Limb (tissue), 2 donors: ENCODE data around the gene TSTD1.
A peak's percentile ranks its signal among the peaks of the same experiment; 100 is the strongest.

ENCODE experiments used
- DNase-seq, 2 donors: peaks; one replicate each; pipeline ENCODE4 v3.0.0-alpha.2; 2016; ENCODE audit errors: extremely low spot score in 2 of 2

TSTD1 gene, protein sequence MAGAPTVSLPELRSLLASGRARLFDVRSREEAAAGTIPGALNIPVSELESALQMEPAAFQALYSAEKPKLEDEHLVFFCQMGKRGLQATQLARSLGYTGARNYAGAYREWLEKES

DNA sequence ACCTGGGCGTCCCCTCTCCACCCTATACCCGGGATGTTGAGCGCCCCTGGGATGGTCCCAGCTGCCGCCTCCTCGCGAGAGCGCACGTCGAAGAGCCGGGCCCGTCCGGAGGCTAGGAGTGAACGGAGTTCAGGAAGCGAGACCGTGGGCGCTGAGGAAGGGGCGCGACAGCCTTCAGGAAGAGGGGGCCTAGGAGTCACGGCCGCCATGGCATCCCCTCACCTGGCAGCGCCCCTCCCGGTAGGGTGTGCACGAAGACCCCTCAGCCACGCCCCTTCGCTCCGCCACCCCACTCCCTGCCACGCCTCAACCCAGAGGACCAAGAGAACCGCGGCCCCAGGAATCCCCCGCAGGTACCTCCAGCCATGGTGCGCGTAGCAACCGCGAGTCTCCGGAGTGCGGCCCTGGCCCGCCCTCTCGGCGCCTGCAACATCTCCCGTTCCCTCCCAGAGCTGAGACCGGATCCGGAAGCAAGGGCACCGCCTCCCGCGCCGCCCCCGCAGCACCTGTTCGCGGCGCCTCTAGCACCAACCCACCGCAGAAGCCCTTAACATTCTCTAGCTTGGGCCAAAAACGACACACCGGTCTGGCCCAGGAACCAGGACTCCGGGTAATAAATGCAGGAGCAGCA lies at the start of gene TSTD1:
Gene TSTD1 (minus strand): TSS at position 442 of the 631 bp plus-strand sequence. CDS start 75 bp downstream, at position 367.
- DNase-seq: peak; percentile 21 to 71

DNA sequence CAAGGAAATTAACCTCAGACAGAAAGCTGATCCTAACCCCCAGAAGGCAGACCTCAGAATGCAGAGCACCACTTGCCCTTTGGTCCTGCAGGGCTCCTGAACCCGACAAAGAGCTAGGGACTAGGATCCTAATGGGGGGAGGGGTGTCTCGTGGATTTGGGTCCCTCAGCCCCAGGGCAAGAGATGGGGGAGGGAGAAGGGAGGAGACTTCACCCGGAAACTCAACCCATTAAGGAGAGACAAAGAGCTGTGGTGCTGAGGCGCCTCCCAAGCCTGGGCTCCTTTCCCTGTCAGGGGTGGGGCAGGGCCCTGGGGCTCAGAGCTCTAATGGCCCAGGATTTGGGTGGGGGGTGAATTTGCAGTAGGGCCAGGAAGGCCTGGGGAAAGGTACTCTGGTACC lies 47.7 kb upstream of the TSTD1 start:
- no peak for DNase-seq

DNA sequence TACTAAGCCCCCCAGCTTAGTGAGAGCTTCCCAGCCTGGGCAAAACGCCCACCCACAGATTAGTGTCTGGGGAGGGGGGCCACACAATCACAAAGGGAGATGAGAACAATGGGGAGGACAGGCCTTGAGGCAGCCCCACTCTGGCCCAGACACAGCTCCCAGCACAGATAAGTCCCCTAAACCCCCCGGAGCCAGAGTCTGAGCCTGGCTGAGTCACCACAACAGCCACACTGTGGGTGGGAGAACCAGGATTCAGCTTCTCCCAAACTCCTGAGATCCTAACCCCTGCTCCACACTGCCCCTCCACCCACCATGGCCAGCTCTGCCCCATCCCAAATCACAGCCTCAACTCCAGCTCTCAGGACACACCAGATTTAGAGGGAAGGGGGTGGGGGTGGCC lies 46.4 kb upstream of the TSTD1 start:
- no peak for DNase-seq

DNA sequence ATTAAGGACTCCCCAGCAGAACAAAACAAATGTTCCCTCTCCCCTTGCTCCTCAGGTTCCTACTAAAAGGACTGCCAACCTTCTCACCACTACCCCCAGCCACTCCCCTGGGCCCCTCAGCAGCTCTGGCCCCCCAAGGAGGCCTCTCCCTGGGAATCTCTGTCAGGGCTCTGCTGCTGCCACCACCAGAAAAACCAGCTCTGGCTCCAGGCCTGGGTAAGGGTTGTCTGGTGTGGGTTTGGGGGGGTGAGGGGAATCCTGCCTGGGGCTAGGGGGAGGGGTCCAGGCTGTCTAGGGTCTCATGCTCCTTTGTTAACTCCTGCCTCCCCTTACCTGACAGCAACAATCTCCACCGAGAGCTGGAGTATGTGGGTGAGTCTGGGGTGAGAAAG lies 45.8 kb upstream of the TSTD1 start:
- no peak for DNase-seq

GRCh38 chr1:161083748-161084596 lies 45.2 kb upstream of the TSTD1 start:
- no peak for DNase-seq

GRCh38 chr1:161082996-161083747 lies 44.4 kb upstream of the TSTD1 start:
- DNase-seq: peak in 1 of 2 donors; percentile 33

- no peak for DNase-seq
These were observed 43.7 kb upstream of the TSTD1 start for GRCh38 chr1:161082483-161082882.

GRCh38 chr1:161081519-161081918 lies 42.8 kb upstream of the TSTD1 start:
- no peak for DNase-seq

GRCh38 chr1:161080441-161081405 lies 42.0 kb upstream of the TSTD1 start:
- DNase-seq: no peak

DNA sequence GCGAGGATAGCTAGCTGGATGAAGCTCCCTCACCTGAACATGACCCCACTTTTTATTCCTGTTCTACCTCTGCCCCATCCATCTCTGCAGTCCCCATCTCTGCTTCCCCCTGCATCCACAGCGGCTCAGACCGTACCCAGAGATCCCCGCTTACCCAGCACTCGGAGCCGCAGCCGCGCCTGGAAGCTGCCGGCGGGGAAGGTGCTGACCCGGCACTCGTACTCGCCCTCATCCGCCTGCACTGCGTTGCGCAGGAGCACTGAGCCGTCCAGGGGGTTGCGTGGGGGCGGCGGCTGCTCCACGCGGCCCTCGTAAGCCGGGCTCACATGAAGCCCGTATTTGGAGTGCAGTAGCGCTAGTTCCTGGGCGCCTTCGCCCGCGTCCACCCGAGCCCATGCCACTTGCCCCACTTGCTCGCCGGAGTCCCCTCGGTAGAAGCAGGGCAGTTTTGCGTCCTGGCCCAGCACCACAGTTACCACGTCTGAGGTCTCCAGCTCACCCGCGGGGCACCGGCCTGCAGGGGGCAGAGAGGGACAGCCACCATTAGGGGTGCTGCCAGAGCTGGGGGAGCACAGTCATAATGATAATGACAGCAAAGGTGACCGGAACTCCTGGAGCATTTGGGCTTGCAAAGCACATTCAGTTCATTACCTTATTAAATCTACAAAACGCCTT lies 40.8 kb upstream of the TSTD1 start:
- no peak for DNase-seq

DNA sequence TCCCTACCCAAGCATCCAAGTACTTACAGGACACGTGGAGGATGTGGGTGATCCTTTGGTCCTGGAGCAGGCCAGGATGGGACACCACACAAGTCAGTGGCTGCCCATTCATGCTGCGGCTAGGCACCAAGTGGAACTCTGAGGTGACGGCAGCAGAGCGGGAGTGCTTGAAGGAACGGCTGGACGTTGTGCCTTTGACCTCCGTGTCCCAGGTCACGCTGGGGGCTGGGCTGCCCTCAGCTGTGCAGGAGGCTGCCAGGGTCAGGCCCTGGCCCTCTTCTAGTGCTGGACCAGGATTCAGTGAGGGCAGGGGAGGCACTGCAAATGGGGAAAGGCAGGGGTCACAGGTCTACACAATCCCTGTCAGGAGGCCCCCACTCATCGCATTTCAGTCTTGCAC lies 38.7 kb upstream of the TSTD1 start:
- DNase-seq: no peak

DNA sequence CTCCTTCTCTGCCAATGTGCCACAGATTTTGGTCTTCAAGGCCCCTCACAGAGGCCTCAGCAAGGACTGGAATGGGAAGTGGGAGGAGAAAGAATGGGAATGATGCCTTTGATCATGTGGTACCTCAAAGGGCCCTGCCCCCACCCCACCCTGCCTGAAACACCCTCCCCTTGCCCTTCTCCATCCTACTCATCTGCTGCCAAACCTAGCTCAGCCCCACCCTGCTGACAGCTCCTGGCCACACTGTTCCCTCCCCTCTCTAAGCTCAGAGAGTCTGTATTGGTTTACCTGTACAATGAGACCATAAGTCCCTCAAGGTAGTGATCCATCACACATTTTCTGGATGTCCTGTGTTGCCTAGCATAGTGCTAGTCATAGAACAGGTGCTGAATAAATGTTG lies 37.6 kb upstream of the TSTD1 start:
- DNase-seq: no peak

- no peak for DNase-seq
These were observed 36.1 kb upstream of the TSTD1 start for GRCh38 chr1:161074676-161075368.

DNA sequence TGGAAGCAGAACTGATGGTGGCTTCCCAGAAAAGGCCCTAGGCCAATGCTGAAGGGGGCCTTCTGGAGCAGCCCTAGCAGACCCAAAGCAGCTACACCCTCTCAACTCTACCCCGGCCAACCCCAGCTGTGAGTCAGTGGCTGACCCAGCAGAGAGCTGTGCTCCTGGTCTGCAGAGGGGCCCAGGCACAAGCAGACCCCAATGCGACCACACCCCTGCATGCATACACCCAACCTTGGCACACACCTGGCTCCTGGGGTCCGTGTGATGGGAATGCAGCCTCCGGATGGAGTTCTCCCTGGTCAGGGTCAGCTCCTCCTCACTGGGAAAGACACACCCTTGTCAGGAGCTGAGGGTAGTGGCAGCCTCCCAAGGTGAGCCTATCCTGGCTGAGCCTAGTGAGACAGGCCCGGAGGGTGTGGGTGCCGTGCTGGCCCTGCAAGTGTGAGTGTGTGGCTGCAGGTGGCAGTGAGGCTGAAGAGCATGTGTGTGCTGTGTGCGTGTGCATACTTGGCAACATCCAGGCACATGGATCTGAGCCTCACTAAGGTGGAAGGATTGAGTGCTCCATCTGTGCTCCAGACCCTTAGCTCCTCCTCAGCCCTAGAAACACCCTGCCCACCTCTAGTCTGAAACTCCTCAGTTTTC lies 34.8 kb upstream of the TSTD1 start:
- DNase-seq: no peak

DNA sequence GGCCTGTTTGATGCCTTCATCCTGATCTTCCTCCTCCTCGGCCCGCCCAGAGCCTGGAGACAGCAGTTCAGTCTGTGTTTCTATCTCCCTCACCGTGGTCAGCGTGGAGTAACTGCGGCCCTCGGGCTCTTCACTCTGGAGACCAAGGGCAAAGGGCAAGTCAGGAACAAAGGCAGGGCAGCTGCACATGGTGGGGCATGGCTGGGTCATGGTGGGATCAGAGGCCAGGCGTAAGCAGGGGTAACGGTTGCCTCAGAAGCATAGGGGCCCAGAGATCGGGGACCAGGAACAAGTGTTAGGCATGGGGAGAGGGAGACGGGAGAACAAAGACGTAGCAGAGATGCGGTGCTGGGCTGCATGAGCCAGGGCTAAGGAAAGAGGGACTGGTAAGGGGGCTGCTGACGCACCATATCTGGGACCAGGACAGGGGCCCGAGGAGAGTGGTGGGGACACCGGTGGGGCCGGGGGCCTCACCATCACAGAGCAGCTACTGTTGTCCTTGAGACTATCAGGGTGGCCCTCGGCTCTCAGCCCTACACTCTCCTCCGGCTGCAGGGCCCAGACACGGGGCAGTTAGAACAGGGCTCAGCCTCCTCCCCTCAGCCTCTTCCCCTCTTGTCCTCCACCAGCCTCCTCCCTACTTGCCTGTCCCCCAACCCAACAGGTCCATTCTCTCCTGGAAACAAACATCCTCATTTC lies 34.1 kb upstream of the TSTD1 start:
- no peak for DNase-seq

DNA sequence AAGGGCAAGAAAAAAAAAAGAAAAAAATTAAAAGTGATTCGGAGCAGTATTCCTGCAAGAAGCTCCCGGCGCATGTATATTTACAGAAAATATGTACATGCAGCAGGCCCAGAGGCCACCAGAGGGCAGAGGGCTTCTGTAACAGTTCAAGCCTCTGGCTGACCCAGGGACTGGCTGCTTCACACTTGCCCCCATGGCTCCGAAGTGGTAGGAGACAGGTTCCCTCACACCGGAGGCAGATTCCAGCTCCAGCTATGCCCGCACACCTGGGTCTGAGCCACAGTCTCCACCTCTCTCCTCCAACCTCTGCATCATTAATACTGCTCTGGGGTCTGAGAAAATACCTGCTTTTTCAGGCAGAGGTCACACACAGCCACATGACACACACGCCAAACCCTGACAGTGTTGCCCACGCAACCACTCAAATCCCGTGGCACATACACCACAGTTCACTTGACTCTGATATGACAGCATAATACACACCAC lies 33.2 kb upstream of the TSTD1 start:
- no peak for DNase-seq

DNA sequence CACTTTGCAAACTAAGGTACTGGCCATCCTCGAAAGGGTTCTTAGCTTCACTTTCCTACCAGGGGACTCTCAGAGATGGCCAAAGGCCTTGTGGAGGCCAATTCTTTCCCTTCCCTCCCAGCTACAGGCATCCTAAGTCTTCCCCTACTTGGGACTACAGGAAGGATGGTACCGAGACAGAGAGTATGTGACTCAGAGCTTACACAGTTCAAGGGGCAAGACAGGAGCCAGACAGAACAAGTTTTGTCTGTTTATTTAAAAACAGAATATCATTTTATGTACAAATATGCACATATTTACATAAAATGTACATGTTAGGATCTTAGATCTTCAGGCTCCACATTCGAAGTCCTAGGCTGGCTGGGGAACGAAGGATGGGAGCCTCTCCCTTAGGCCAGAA lies 32.0 kb upstream of the TSTD1 start:
- DNase-seq: no peak

- no peak for DNase-seq
These were observed 31.0 kb upstream of the TSTD1 start, which contains the start of gene ARHGAP30 for GRCh38 chr1:161069731-161070270. ARHGAP30 (minus strand) TSS chr1:161069891; CDS start chr1:161069624, 267 bp downstream.
